Measurements from ENCODE around the gene ABCA1. TPM values are rescaled to one million over a fixed set of nuclear protein-coding genes. Genes with fewer than 3 reads are reported as not detected.

The ABCA1 gene
- total and polyA plus RNA-seq, 2 of the 13 experiments (the other 11 are each of a cell fraction or from before 2014, with no cell fraction given) = 26.8 to 63.8 TPM

- Histone ChIP-seq H4K20me1 (ENCODE audit: insufficient read depth, low read length) (no peaks in the 10 kb centered on the region), H3K4me3 (replicated peaks in 1 of 3; ENCODE audit: insufficient read depth in 1 of 3, low read depth in 2 of 3, low read length in 3 of 3) (no peak overlapping the region), H3K9me3 (ENCODE audit: low read length) (no peaks in the 10 kb centered on the region), H2AFZ (ENCODE audit: low read length) (no peak overlapping the region), H3K79me2 (ENCODE audit: insufficient read depth, low read length) (no peaks in the 10 kb centered on the region), H3K9ac (ENCODE audit: insufficient read depth, low read depth, low read length) (no peak overlapping the region), H3K36me3 (replicated peaks in 1 of 2; ENCODE audit: control insufficient read depth in 1 of 2, insufficient read depth in 2 of 2, low read length in 2 of 2) (no peaks in the 10 kb centered on the region), H3K4me2 (ENCODE audit: low read depth, low read length) (no peak overlapping the region), H3K4me1 (ENCODE audit: insufficient read depth, low read length) (peaks cover 37% of the 10 kb centered on the region), H3K27ac (ENCODE audit: extremely low read length, insufficient read depth, low read length) (no peak overlapping the region), H3K27me3 (ENCODE audit: control insufficient read depth in 1 of 2, insufficient read depth in 2 of 2, low read length in 2 of 2) (peaks cover 0 to 5% of the 10 kb centered on the region in 2 experiments; a peak in 1 of 5 replicates)
- intact Hi-C loops (cut with micrococcal nuclease; ENCODE audit: unreplicated experiment) (no loop called here), in situ Hi-C loops (cut with HindIII; ENCODE audit: extremely low pct_ligation_motif_present, low pct_unique_long_range_greater_than_20kb) (no loop called here)
- ChIA-PET CTCF (ENCODE audit: low intra/inter-chr PET ratio, low total read pairs) (no interaction called here), POLR2A (no interaction called here)
- no peak for ATAC-seq
- no peak for FAIRE-seq
- no TSS peak for BruUV-seq (replicated peaks)
- no peak for DNase-seq (ENCODE audit: low spot score)
- no peak for TF ChIP-seq ZFP36 (IDR thresholded peaks at IDR 0.05; ENCODE audit: borderline replicate concordance, low read depth, low read length, partially characterized antibody)
- no peak for TF ChIP-seq ZNF570 (CRISPR knock-in tag; IDR thresholded peaks at IDR 0.05; ENCODE audit: borderline replicate concordance)
- TF ChIP-seq MATR3 (CRISPR knock-in tag; IDR thresholded peaks at IDR 0.05) = no peak
- TF ChIP-seq SP1 (IDR thresholded peaks at IDR 0.05) = no peak
- no peak for TF ChIP-seq SP1 (CRISPR knock-in tag; IDR thresholded peaks at IDR 0.05)
- TF ChIP-seq FUBP1 (CRISPR knock-in tag; IDR thresholded peaks at IDR 0.05; ENCODE audit: borderline replicate concordance) = no peak
- TF ChIP-seq GTF3A (CRISPR knock-in tag; conservative IDR thresholded peaks at IDR 0.05) = no peak
- no peak for TF ChIP-seq HHEX (CRISPR knock-in tag; IDR thresholded peaks at IDR 0.05)
- TF ChIP-seq ZNF331 (CRISPR knock-in tag; IDR thresholded peaks at IDR 0.05) = no peak
- TF ChIP-seq, protein P1, sequence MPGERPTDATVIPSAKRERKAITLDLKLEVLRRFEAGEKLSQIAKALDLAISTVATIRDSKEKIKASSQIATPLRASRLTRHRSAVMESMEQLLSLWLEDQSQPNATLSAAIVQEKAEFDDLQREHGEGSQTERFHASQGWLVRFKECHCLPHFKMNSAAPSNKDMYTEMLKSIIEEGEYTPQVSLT (CRISPR knock-in tag; IDR thresholded peaks at IDR 0.05; ENCODE audit: borderline replicate concordance, low read depth) = no peak
- TF ChIP-seq ZNF567 (CRISPR knock-in tag; IDR thresholded peaks at IDR 0.05; ENCODE audit: borderline replicate concordance) = no peak
- no peak for TF ChIP-seq ESRRA (CRISPR knock-in tag; IDR thresholded peaks at IDR 0.05; ENCODE audit: low read depth)
- no peak for TF ChIP-seq MNT (IDR thresholded peaks at IDR 0.05)
- no peak for TF ChIP-seq ZNF678 (CRISPR knock-in tag; IDR thresholded peaks at IDR 0.05)
- WGBS (ENCODE audit: low lambda C conversion rate) = 70% methylated on average over 6 of the region's 6 CpGs
Measured at GRCh38 chr9:104963076-104963475, 35.1 kb upstream of the ABCA1 start.
